Measurements from ENCODE around the gene WFIKKN1.

The WFIKKN1 gene

GRCh38 chr16:621526-622105 lies 9.2 kb upstream of the WFIKKN1 start:
- in situ Hi-C loops (cut with MboI; ENCODE audit: low sequenced_read_pairs): no loop called here

- in situ Hi-C loops (cut with MboI; ENCODE audit: low sequenced_read_pairs): no loop called here
Measured at GRCh38 chr16:622920-623280, 7.9 kb upstream of the WFIKKN1 start.

- in situ Hi-C loops (cut with MboI; ENCODE audit: low sequenced_read_pairs): no loop called here
Measured at GRCh38 chr16:624526-625070, 6.2 kb upstream of the WFIKKN1 start.

GRCh38 chr16:625117-625976 lies 5.4 kb upstream of the WFIKKN1 start:
- in situ Hi-C loops (cut with MboI; ENCODE audit: low sequenced_read_pairs): no loop called here

GRCh38 chr16:625977-626765 lies 4.6 kb upstream of the WFIKKN1 start:
- in situ Hi-C loops (cut with MboI; ENCODE audit: low sequenced_read_pairs): no loop called here

GRCh38 chr16:626787-627453 lies 3.9 kb upstream of the WFIKKN1 start:
- in situ Hi-C loops (cut with MboI; ENCODE audit: low sequenced_read_pairs): no loop called here

- in situ Hi-C loops (cut with MboI; ENCODE audit: low sequenced_read_pairs): no loop called here
Measured at GRCh38 chr16:627454-628239, 3.1 kb upstream of the WFIKKN1 start.

GRCh38 chr16:628321-629061 lies 2.3 kb upstream of the WFIKKN1 start:
- in situ Hi-C loops (cut with MboI; ENCODE audit: low sequenced_read_pairs): no loop called here

- in situ Hi-C loops (cut with MboI; ENCODE audit: low sequenced_read_pairs): no loop called here
Measured at GRCh38 chr16:629185-629832, 1.5 kb upstream of the WFIKKN1 start.

- in situ Hi-C loops (cut with MboI; ENCODE audit: low sequenced_read_pairs): no loop called here
Measured at GRCh38 chr16:629833-630248, 944 bp upstream of the WFIKKN1 start.

GRCh38 chr16:630249-630814 lies 453 bp upstream of the WFIKKN1 start:
- in situ Hi-C loops (cut with MboI; ENCODE audit: low sequenced_read_pairs): no loop called here

GRCh38 chr16:631808-632358 lies 1.1 kb downstream of the WFIKKN1 start:
- in situ Hi-C loops (cut with MboI; ENCODE audit: low sequenced_read_pairs): no loop called here

- in situ Hi-C loops (cut with MboI; ENCODE audit: low sequenced_read_pairs): no loop called here
Measured at GRCh38 chr16:632486-633335, 1.9 kb downstream of the WFIKKN1 start.

- in situ Hi-C loops (cut with MboI; ENCODE audit: low sequenced_read_pairs): no loop called here
Measured at GRCh38 chr16:633336-634050, 2.7 kb downstream of the WFIKKN1 start.

GRCh38 chr16:634051-634670 lies 3.4 kb downstream of the WFIKKN1 start:
- in situ Hi-C loops (cut with MboI; ENCODE audit: low sequenced_read_pairs): no loop called here

- in situ Hi-C loops (cut with MboI; ENCODE audit: low sequenced_read_pairs): no loop called here
Measured at GRCh38 chr16:634996-635395, 4.2 kb downstream of the WFIKKN1 start.

All from HL-60/S4 treated with retinoic acid at 250 ng/mL for 4 days and 3 days (cell line).